ENCODE measurements around the gene PJA1.

The PJA1 gene, protein sequence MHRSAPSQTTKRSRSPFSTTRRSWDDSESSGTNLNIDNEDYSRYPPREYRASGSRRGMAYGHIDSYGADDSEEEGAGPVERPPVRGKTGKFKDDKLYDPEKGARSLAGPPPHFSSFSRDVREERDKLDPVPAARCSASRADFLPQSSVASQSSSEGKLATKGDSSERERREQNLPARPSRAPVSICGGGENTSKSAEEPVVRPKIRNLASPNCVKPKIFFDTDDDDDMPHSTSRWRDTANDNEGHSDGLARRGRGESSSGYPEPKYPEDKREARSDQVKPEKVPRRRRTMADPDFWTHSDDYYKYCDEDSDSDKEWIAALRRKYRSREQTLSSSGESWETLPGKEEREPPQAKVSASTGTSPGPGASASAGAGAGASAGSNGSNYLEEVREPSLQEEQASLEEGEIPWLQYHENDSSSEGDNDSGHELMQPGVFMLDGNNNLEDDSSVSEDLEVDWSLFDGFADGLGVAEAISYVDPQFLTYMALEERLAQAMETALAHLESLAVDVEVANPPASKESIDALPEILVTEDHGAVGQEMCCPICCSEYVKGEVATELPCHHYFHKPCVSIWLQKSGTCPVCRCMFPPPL

GRCh38 chrX:69165087-69165651, at the start of gene PJA1:
TSS of gene PJA1 (minus strand) at chrX:69165453. CDS start at chrX:69163073, 2,380 bp downstream.
- DNase-seq (ENCODE audit: extremely low read depth, low read depth) = no peak
- TF ChIP-seq CTCF (IDR thresholded peaks at IDR 0.05; ENCODE audit: low read depth, low read length, missing control alignments) = no peak
- peak within 1 kb of the TSS; percentile 66 for H3K4me3 ChIP-seq (replicated peaks; ENCODE audit: low read depth, low read length)

GRCh38 chrX:69214463-69214862, 49.2 kb upstream of the PJA1 start:
- DNase-seq (ENCODE audit: extremely low read depth, low read depth) = no peak
- TF ChIP-seq CTCF (IDR thresholded peaks at IDR 0.05; ENCODE audit: low read depth, low read length, missing control alignments) = no peak
- H3K4me3 ChIP-seq (replicated peaks; ENCODE audit: low read depth, low read length) = no peak overlapping the region

DNA sequence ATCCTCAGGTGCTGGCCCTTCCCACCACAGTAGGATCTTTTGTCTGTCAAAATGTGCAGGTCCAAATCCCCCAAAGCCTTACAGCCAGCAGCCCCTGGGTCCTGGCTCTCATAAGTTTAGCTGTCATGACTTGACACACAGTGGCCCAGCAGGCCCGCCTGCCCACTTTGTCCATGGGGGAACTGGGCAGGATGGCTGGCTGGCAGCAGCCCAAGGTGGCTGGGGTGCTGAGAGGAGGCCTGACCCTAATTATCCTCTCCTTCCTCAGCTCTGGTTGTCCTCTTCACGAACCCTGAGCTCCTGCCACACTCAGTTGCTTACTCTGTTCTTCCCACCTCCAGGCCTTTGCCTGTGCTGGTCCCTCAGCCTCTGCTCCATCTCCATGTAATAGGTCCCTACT, 46.4 kb upstream of the PJA1 start:
- no peak for TF ChIP-seq CTCF (IDR thresholded peaks at IDR 0.05; ENCODE audit: low read depth, low read length, missing control alignments)
- no peak overlapping the region for H3K4me3 ChIP-seq (replicated peaks; ENCODE audit: low read depth, low read length)

GRCh38 chrX:69210581-69210980, 45.3 kb upstream of the PJA1 start:
- no peak for TF ChIP-seq CTCF (IDR thresholded peaks at IDR 0.05; ENCODE audit: low read depth, low read length, missing control alignments)
- H3K4me3 ChIP-seq (replicated peaks; ENCODE audit: low read depth, low read length) = no peak overlapping the region
- DNase-seq (ENCODE audit: extremely low read depth, low read depth) = no peak

More for the DNA sequence above, 46.4 kb upstream of the PJA1 start:
- DNase-seq (ENCODE audit: extremely low read depth, low read depth) = no peak

- no peak for DNase-seq (ENCODE audit: extremely low read depth, low read depth)
- no peak for TF ChIP-seq CTCF (IDR thresholded peaks at IDR 0.05; ENCODE audit: low read depth, low read length, missing control alignments)
- H3K4me3 ChIP-seq (replicated peaks; ENCODE audit: low read depth, low read length) = no peak overlapping the region
These were observed 42.0 kb upstream of the PJA1 start for GRCh38 chrX:69207216-69207615.

- DNase-seq (ENCODE audit: extremely low read depth, low read depth) = no peak
- TF ChIP-seq CTCF (IDR thresholded peaks at IDR 0.05; ENCODE audit: low read depth, low read length, missing control alignments) = no peak
- H3K4me3 ChIP-seq (replicated peaks; ENCODE audit: low read depth, low read length) = no peak overlapping the region
These were observed 38.4 kb upstream of the PJA1 start for GRCh38 chrX:69203638-69204037.
